Hindlimb muscle (tissue), 1 donor: ENCODE measurements around the gene DEGS1. TPM values are rescaled to one million over a fixed set of nuclear protein-coding genes. Genes with fewer than 3 reads are reported as not detected.

Source experiments
- DNase-seq: peaks from one replicate; pipeline ENCODE4 v3.0.0-alpha.2; 2013
- polyA plus RNA-seq: library from polyadenylated mRNA; unstranded; fragments of 120-200 nt; gene quantifications from one replicate; pipeline ENCODE4 v1.2.1, GENCODE V29; 2013; ENCODE audit not compliant: insufficient read length

DEGS1 gene
- polyA plus RNA-seq, 1 donor = 42.3 TPM

- DNase-seq = no peak
These were observed 33.3 kb downstream of the DEGS1 start for GRCh38 chr1:224216382-224216781.

- DNase-seq = no peak
These were observed 34.9 kb downstream of the DEGS1 start for GRCh38 chr1:224217655-224218623.

- no peak for DNase-seq
These were observed 36.1 kb downstream of the DEGS1 start for GRCh38 chr1:224219011-224219611.

- no peak for DNase-seq
These were observed 36.6 kb downstream of the DEGS1 start for GRCh38 chr1:224219612-224220059.

- DNase-seq = no peak
These were observed 41.0 kb downstream of the DEGS1 start for GRCh38 chr1:224223819-224224714.

GRCh38 chr1:224226849-224227502, 43.9 kb downstream of the DEGS1 start:
- no peak for DNase-seq

GRCh38 chr1:224234017-224234416, 51.0 kb downstream of the DEGS1 start:
- DNase-seq = no peak

- DNase-seq = no peak
These were observed 52.9 kb downstream of the DEGS1 start for GRCh38 chr1:224235813-224236493.

- no peak for DNase-seq
These were observed 54.3 kb downstream of the DEGS1 start for GRCh38 chr1:224237119-224237881.

GRCh38 chr1:224238212-224238611, 55.2 kb downstream of the DEGS1 start:
- DNase-seq = no peak

GRCh38 chr1:224238756-224239155, 55.7 kb downstream of the DEGS1 start:
- DNase-seq = no peak

Other genes with a start within 250 kb of the DEGS1 start
- 18.1 TPM for gene FBXO28, start 69.1 kb upstream of the DEGS1 start, polyA plus RNA-seq
- gene NVL, start 146.9 kb downstream of the DEGS1 start, polyA plus RNA-seq = 24.5 TPM
- gene CNIH4, start 173.6 kb downstream of the DEGS1 start, polyA plus RNA-seq = 22.8 TPM